Dermis microvascular lymphatic vessel endothelial cell (primary cell): ENCODE data around the gene LXN. TPM values are rescaled to one million over a fixed set of nuclear protein-coding genes. Genes with fewer than 3 reads are reported as not detected.
A peak's percentile ranks its signal among the peaks of the same experiment; 100 is the strongest.
"Not testable (repeated sequence)": the region's sequence is repeated elsewhere in the genome, so short reads cannot be mapped to it uniquely, and the experiment has no call there.

ENCODE experiments used
- DNase-seq, 2 donors: peaks; one replicate each; pipeline versions ENCODE4 v3.0.0 to v3.0.0-alpha.2; 2010; ENCODE audit warnings: low read depth in 2 of 2
- total RNA-seq: library from RNA; depleted of rRNA; stranded (reverse); fragments of >200 nt; gene quantifications from 2 replicates; pipeline ENCODE4 v1.2.1, GENCODE V29; 2014

The LXN gene
- 23.1 and 26.3 TPM in 2 replicates for total RNA-seq

DNA sequence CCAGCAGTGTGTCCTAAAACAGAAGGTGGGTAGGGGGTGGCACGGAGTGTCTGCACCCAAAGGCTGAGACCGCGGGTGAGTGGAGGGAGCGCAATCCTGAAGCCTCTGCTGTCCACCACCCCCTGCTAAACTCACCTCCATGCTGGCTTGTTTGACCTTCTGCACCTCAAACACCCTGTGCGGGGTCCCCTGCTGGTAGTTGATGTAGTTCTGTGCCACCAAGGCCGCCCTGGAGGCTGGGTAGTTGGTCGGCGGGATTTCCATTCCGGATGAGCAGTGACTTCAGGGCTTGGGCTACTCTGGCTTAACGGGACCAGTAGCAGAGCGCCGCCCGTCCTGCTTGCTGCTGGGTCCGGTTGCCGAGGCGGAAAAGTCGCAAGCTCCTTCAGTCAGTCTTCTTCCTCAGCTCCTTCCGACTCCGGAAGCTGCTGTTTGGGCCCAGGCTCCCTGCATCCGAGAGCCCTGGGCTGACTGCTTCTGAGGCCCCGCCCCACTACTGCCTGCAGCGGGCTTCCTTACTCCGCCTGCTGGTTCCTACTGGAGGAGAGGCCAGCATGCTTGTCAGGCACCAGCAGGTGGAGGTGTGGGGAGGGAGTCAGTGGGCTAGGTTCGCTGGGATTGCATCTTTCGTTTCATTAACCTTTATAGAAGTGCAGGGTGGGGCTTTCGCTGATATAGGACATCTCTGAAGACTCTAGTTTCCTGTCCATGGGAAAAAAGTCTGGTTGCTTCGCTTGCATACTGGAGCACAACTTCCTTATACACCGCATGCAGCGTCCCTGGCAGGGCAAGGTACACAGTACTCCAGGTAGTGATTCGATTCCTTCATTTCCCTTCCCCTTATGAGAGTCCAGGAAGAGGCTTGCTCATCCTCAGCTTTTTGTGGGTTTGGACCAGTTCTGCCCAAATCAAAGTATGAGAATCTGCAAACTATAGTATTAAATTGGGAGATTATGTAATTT, at the start of gene LXN:
Gene LXN (minus strand): TSS at position 434 of the 962 bp plus-strand sequence. CDS start 170 bp downstream, at position 264.
- peak; percentile 41 to 87 for DNase-seq

GRCh38 chr3:158722108-158722507, 49.7 kb upstream of the LXN start:
- DNase-seq, result no peak

- DNase-seq, result peak in 1 of 2 donors; percentile 89
Measured at GRCh38 chr3:158718490-158719170, 46.2 kb upstream of the LXN start.

GRCh38 chr3:158717576-158717975, 45.1 kb upstream of the LXN start:
- no peak for DNase-seq

- peak; percentile 70 to 86 for DNase-seq
Measured at GRCh38 chr3:158713094-158713499, 40.6 kb upstream of the LXN start.

- DNase-seq, result no peak
Measured at GRCh38 chr3:158712443-158712842, 40.0 kb upstream of the LXN start.

GRCh38 chr3:158711886-158712285, 39.4 kb upstream of the LXN start:
- DNase-seq, result peak in 1 of 2 donors; percentile 42

- DNase-seq, result no peak
Measured at GRCh38 chr3:158710601-158711000, 38.2 kb upstream of the LXN start.

DNA sequence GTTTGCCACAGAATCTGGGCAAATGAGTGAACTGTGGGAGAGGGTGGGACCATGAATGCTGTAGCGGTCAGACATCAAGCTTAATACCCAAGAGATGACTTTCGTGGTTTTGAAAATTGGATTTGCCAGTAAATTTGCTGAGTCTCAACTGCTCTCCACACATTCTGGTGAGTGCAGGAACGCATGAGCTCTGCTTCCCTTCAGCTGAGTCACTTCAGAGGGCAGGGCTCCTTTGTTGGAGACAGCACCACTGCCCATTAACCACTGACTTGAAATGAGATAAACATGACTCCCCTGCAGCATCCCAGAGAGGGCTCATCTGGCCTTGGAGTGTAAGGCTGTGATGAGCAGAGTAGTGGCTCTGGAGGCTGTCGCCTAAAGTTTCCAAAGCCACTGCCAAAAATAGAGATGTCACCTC, 37.2 kb upstream of the LXN start:
- DNase-seq, result peak in 1 of 2 donors; percentile 68

GRCh38 chr3:158703566-158703965, 31.1 kb upstream of the LXN start:
- no peak for DNase-seq

DNA sequence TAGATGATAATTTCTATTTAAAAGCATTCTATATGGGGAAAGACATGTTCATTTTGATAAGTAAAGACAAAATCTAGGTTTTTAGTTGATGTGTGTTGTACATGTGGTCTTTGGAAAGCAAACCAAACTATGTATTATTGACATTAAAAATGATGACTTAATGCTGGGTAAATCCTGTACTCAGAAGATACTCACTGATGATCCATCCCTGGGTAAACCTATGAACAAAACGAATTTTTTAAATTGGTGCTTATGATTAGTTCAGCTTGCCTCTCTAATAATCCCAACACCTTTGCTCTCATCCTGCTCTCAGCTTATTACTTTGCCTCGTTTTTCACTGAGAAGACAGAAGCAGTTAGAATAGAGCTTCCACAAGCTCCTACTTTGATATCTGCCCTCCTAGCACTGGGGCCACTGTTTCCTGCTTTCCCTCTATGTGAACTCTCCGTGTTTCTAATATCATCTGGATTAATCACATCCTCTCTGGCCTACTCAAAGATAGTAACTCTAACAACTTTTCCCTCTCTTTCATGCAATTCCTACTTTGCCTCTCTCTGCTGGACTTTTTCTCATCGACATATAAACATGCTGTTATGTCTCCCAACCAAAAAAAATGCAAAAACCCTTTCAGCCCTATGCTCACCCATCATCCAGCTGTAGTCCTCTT, 30.5 kb upstream of the LXN start:
- DNase-seq, result peak in 1 of 2 donors; percentile 81

GRCh38 chr3:158701420-158702065, 29.1 kb upstream of the LXN start:
- DNase-seq, result peak in 1 of 2 donors; percentile 44

DNA sequence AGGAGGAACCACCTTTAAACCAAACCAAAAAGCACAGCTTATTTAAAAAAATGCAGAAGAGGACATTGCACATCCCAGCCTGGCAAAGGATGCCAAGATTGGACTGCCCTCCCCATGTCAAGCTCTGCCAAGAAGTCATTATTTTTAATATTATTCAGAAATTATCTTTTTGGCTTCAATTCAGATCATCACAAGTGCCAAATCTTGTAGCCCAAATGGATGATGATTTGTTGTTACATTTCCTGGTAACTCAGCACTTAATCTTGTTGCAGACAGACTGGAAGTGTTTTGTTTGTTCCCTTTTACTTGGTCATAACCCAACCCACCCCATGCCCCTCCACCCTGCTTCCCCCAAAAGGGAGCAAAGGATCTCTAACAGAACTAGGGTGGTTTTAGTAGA, 28.1 kb upstream of the LXN start:
- DNase-seq, result peak in 1 of 2 donors; percentile 70

GRCh38 chr3:158696618-158697017, 24.2 kb upstream of the LXN start:
- no peak for DNase-seq

- DNase-seq, result not testable (repeated sequence)
Measured at GRCh38 chr3:158693866-158694456, 21.5 kb upstream of the LXN start.

GRCh38 chr3:158685159-158685558, 12.7 kb upstream of the LXN start:
- peak; percentile 82 to 85 for DNase-seq

- no peak for DNase-seq
Measured at GRCh38 chr3:158683230-158683962, 10.9 kb upstream of the LXN start.

DNA sequence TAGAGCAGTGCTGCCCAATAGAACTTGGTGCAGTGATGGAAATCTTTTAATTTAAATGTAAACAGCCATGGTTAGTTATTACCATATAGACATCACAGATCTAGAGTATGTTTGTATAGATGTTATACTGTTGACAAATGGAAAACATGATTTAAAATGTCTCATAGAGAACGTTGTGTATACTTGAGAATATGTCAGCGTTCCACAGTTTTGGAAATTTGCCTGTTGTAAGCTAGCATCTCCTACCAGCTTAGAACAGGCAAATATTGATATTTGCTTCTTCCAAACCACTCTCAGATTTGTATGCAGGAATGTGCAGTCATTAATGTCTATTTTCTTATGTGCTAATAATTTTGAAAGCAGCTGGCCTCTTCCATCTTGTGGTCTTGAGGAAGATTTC, 8.4 kb upstream of the LXN start:
- no peak for DNase-seq

- DNase-seq, result peak in 1 of 2 donors; percentile 33
Measured at GRCh38 chr3:158679547-158680000, 7.1 kb upstream of the LXN start.

- no peak for DNase-seq
Measured at GRCh38 chr3:158678687-158679086, 6.2 kb upstream of the LXN start.
